ENCODE measurements around the gene RAC3. TPM values are rescaled to one million over a fixed set of nuclear protein-coding genes. Genes with fewer than 3 reads are reported as not detected.
A peak's percentile ranks its signal among the peaks of the same experiment; 100 is the strongest.

RAC3 gene
- total and polyA plus RNA-seq, 9 of the 15 experiments (the other 6 are each of a cell fraction or from before 2014, with no cell fraction given), result 0.23 to 292 (median 118) TPM

DNA sequence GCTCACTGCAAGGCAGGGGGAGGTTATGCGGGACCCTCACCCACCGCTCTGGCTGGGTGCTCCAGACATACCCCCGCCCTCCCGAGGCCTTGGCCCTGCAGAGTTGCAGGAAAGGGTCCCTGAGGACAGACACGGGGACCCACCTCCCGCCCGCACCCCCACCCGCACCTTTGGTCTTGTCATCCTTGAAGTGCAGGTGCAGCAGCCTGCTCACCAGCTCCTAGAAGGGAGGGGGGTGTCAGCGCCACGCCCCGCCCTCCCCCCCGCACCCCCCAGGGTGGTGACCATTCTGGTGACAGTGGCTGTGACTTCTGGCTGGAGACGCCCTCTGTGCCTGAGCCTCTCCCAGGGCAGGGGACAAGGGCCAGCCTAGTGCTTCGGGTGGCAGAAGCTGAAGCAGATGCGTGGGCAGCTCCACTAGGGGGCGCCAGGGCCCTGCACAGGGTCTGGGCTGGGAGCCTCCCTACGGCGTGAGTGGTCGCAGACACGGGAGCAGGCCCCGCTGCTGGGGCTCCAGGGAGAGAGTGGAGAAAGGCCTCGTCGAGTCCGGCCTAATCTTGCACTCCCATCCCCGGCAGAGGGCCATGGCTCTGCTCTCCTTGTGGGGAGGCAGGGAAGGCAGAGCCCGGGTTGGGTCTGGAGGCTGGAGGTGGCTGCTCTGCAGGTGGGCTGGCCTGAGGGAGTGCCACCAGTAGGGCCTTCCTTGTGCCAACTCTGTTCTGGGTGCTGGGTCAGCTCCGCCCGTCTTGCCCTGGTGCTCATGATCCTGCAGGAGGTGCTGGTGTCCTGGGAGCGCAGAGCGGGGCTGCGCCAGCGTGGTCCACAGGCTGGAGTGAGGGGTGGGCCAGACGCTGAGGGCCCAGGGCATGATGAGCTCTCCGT lies 11.5 kb upstream of the RAC3 start:
- Histone ChIP-seq H3K4me1 (replicated peaks in 1 of 2; ENCODE audit: control insufficient read depth in 2 of 2, insufficient read depth in 2 of 2, low read length in 2 of 2) (peaks cover 14 to 93% of the 10 kb centered on the region in 2 experiments), H3K9me3 (replicated peaks; ENCODE audit: control insufficient read depth, insufficient read depth, low read depth, low read length) (no peaks in the 10 kb centered on the region), H3K36me3 (ENCODE audit: control insufficient read depth, insufficient read depth, low read length) (peaks cover 30% of the 10 kb centered on the region; the same call in 1 of the 3 replicates), H2AFZ (ENCODE audit: low read depth, low read length) (no peak overlapping the region), H4K20me1 (replicated peaks; ENCODE audit: control insufficient read depth, insufficient read depth, low read length) (peaks cover 17% of the 10 kb centered on the region), H3K79me2 (ENCODE audit: control insufficient read depth, insufficient read depth, low read length) (peaks cover 36% of the 10 kb centered on the region), H3K4me3 (no peak overlapping the region), H3K27ac (ENCODE audit: extremely low read depth, low read depth, low read length) (no peak overlapping the region), H3K9ac (ENCODE audit: insufficient read depth in 1 of 2, low read depth in 2 of 2, low read length in 2 of 2) (peak overlapping the region in 1 of 2 experiments; percentile 95; a peak in 2 of 4 replicates), H3K9me1 (ENCODE audit: control insufficient read depth, insufficient read depth, low read length) (no peaks in the 10 kb centered on the region), H3K27me3 (ENCODE audit: control insufficient read depth in 2 of 2, insufficient read depth in 2 of 2, low read length in 2 of 2) (no peaks in the 10 kb centered on the region), H3K4me2 (ENCODE audit: insufficient read depth, low read length) (peak overlapping the region; percentile 4; the same call in 1 of the 2 replicates)
- intact Hi-C loops (cut with micrococcal nuclease) (loop anchor here (5.0 kb wide), 1 partner anchor 43 kb away; the partner anchor contains the start of gene ASPSCR1), in situ Hi-C loops (cut with MboI) (no loop called here)
- ChIA-PET CTCF (ENCODE audit: low intra/inter-chr PET ratio) (interaction anchor here (1.4 to 6.6 kb wide), 2 partner anchors 60 to 286 kb away, joined by 3 to 103 read pairs; partner anchors contain the start of gene NOTUM), POLR2A (interaction anchor here (0.5 to 5.0 kb wide), 6 partner anchors 15 to 404 kb away, joined by 3 to 51 read pairs (median 3); partner anchors contain the start of gene DCXR)
- DNase-seq (ENCODE audit: extremely low read depth in 1 of 4, low spot score in 3 of 4), result peak; percentile 66 to 81 (median 73)
- WGBS (ENCODE audit: insufficient coverage, low coverage, missing lambda C conversion rate), result 56% methylated on average over 19 of the region's 34 CpGs
- peak; percentile 63 for FAIRE-seq
- BruUV-seq (replicated peaks), result no TSS peak
- ATAC-seq, result peak; percentile 16
- no peak for TF ChIP-seq TARDBP (IDR thresholded peaks at IDR 0.05)
- TF ChIP-seq RAD21 (CRISPR knock-in tag; conservative IDR thresholded peaks at IDR 0.05 in 1 of 2, IDR thresholded peaks at IDR 0.05 in 1 of 2), result peak in 1 of 2 experiments; percentile 55; a peak in 3 of 4 replicates
- peak; percentile 43; the same call in 1 of the 2 replicates for TF ChIP-seq RBFOX2 (IDR thresholded peaks at IDR 0.05; ENCODE audit: low read depth, low read length)
- TF ChIP-seq SMC3 (conservative IDR thresholded peaks at IDR 0.05; ENCODE audit: insufficient read depth, low read depth, low read length), result peak; percentile 43; the same call in 1 of the 2 replicates
- TF ChIP-seq ZBTB26 (CRISPR knock-in tag; IDR thresholded peaks at IDR 0.05), result no peak
- TF ChIP-seq MTA3 (IDR thresholded peaks at IDR 0.05; ENCODE audit: borderline replicate concordance), result peak; percentile 58; the same call in 1 of the 2 replicates
- peak; percentile 28; the same call in 1 of the 2 replicates for TF ChIP-seq MYC (IDR thresholded peaks at IDR 0.05; ENCODE audit: low read depth, low read length)
- TF ChIP-seq MYC (CRISPR knock-in tag; IDR thresholded peaks at IDR 0.05; ENCODE audit: borderline replicate concordance, low read depth), result no peak
- 0 out of 2 replicates have a peak, but pooled peaks have one; percentile 43 for TF ChIP-seq RBM14 (IDR thresholded peaks at IDR 0.05; ENCODE audit: borderline replicate concordance, insufficient read depth, low read depth, low read length)
- TF ChIP-seq RNF2 (IDR thresholded peaks at IDR 0.05), result no peak
- 0 out of 2 replicates have a peak, but pooled peaks have one; percentile 30 for TF ChIP-seq KLF16 (IDR thresholded peaks at IDR 0.05)
- TF ChIP-seq HDAC6 (IDR thresholded peaks at IDR 0.05; ENCODE audit: low read depth, low read length), result no peak
- TF ChIP-seq NFE2 (IDR thresholded peaks at IDR 0.05; ENCODE audit: low read depth), result no peak
- TF ChIP-seq E2F6 (IDR thresholded peaks at IDR 0.05; ENCODE audit: borderline replicate concordance in 1 of 2, extremely low read depth in 1 of 2, insufficient read depth in 1 of 2, insufficient read length in 1 of 2, low read depth in 1 of 2, low read length in 1 of 2, poor library complexity in 1 of 2, severe bottlenecking in 1 of 2), result peak in 1 of 2 experiments; percentile 9
- TF ChIP-seq ZFX (CRISPR knock-in tag; IDR thresholded peaks at IDR 0.05), result peak; percentile 55; the same call in 1 of the 2 replicates
- peak; percentile 71; the same call in 1 of the 2 replicates for TF ChIP-seq HNRNPL (IDR thresholded peaks at IDR 0.05; ENCODE audit: low read depth, low read length)
- peak; percentile 29 to 47; a peak in 1 of 4 replicates for TF ChIP-seq MAZ (CRISPR knock-in tag; conservative IDR thresholded peaks at IDR 0.05 in 1 of 2, IDR thresholded peaks at IDR 0.05 in 1 of 2)
- no peak for TF ChIP-seq HCFC1 (IDR thresholded peaks at IDR 0.05; ENCODE audit: low read depth, low read length)
- TF ChIP-seq LARP7 (IDR thresholded peaks at IDR 0.05), result no peak

Data from K562 (cell line).